Thyroid gland (tissue), 4 donors: Measurements from ENCODE around the gene SKA3. TPM values are rescaled to one million over a fixed set of nuclear protein-coding genes. Genes with fewer than 3 reads are reported as not detected.
A peak's percentile ranks its signal among the peaks of the same experiment; 100 is the strongest.
"Not testable (repeated sequence)": the region's sequence is repeated elsewhere in the genome, so short reads cannot be mapped to it uniquely, and the experiment has no call there.

ENCODE experiments used
- DNase-seq, 2 donors: peaks; one replicate each; pipeline ENCODE4 v3.0.0-alpha.2; 2019
- H3K27ac ChIP-seq, 3 donors: fragments of 200-600 bp; sonication (generic); 1 replicate in 2 of 3; 2 replicates in 1 of 3; pipeline ENCODE4 v1.5.1; 2016 to 2019; ENCODE audit warnings: mild to moderate bottlenecking in 1 of 3, moderate library complexity in 1 of 3
- H3K27me3 ChIP-seq: fragments of 200-600 bp; sonication (generic); one replicate; pipeline ENCODE4 v1.5.1; 2019
- H3K36me3 ChIP-seq, 2 donors: fragments of 200-600 bp; sonication (generic); one replicate each; pipeline ENCODE4 v1.5.1; 2016 to 2019
- H3K4me1 ChIP-seq, 2 donors: fragments of 200-600 bp; sonication (generic); one replicate each; pipeline ENCODE4 v1.5.1; 2017 to 2019
- H3K4me3 ChIP-seq, 3 donors: fragments of 200-600 bp; sonication (generic); replicated peaks in 1 of 3; 1 replicate in 2 of 3; 2 replicates in 1 of 3; pipeline ENCODE4 v1.5.1; 2016; ENCODE audit warnings: mild to moderate bottlenecking in 1 of 3
- H3K9me3 ChIP-seq: fragments of 200-600 bp; sonication (generic); one replicate; pipeline ENCODE4 v1.5.1; 2017
- POLR2A ChIP-seq, 2 donors: fragments of 450-650 bp; IDR thresholded peaks; one replicate each; pipeline ENCODE4 v1.6.1; 2017; ENCODE audit warnings: antibody characterized with exemption in 2 of 2, mild to moderate bottlenecking in 2 of 2, moderate library complexity in 1 of 2
- WGBS, 2 donors: methylation state at CpG; one replicate each; pipeline ENCODE4 v1.1.5; 2017; 5-methylcytosine and 5-hydroxymethylcytosine counted together
- intact Hi-C: fragments of 100-400 bp; cut with DNase I; formaldehyde crosslinking; loops from one replicate; pipeline ENCODE4 v1.15.1; 2023
- total RNA-seq, 4 donors: library from RNA; depleted of rRNA; stranded (reverse); fragments of >200 nt; gene quantifications; one replicate each; pipeline ENCODE4 v1.2.3, GENCODE V29; 2016
- TF ChIP-seq, protein P1 (sequence below), 6 experiments: fragments of 200-600 bp in 3 of 6; fragments of 450-650 bp in 3 of 6; sonication (generic) in 3 of 6; IDR thresholded peaks; one replicate each; pipeline ENCODE4 v1.5.1; 2016 to 2019; ENCODE audit warnings: antibody characterized with exemption in 6 of 6, mild to moderate bottlenecking in 2 of 6, inconsistent platforms in 1 of 6, moderate library complexity in 1 of 6

Gene SKA3
- total RNA-seq, result 1 to 10 TPM in 2 of 4 donors, not detected in 2; 1.3 to 1.4 TPM

DNA sequence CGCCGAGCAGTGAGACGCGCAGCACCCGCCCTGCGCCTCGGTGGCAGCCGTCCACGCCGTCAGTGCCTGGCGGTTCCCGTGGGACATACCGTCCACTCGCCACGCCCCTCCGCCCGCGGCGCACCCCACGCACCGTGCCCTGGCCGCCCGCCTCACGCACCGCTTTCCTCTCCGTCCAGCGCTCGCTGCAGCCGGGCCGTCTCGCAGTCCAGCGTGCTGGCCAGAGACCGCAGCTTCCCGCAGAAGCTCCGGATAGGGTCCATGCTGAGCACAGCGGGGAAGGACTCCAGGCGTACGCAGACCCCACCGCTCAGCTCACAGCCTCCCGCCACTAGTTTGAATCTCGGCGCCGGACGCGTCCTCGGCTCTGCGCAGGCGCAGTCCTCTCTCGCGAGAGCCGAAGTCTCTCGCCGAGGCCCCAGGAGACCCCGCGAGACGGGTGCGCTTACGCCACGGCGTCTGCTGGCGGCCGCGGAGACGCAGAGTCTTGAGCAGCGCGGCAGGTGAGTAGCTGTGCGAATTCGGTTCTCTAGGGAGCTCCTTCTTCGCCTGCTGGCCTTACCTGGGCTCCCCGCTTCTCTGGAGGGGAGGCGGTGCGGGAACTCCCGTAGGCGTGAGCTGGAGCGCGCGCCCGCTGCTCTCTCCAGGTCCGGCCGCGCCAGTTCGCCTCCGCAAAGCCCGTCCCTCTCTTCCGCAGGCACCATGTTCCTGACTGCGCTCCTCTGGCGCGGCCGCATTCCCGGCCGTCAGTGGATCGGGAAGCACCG, at the start of gene SKA3, which contains the start of gene MRPL57:
Gene SKA3, minus strand, starts transcription at position 338 of the 767 bp plus-strand sequence. Its CDS starts 75 bp downstream, at position 263.
Gene MRPL57, plus strand, starts transcription at position 444 of the 767 bp plus-strand sequence. Its CDS starts 259 bp downstream, at position 703.
- H3K27ac ChIP-seq, result peak within 1 kb of the TSS; percentile 86 to 97 (median 94)
- peak; percentile 93 to 94 for DNase-seq
- H3K36me3 ChIP-seq, result no peaks in the 10 kb centered on the region
- peak within 1 kb of the TSS; percentile 24 to 76 (median 72) for H3K4me3 ChIP-seq
- peaks cover 6 to 16% of the 10 kb centered on the region in 2 donors for H3K4me1 ChIP-seq
- no peaks in the 10 kb centered on the region for H3K9me3 ChIP-seq
- no peaks in the 10 kb centered on the region for H3K27me3 ChIP-seq
- WGBS, 2 donors, result 0 to 10% methylated on average over 27 to 41 of the region's 93 CpGs
- TF ChIP-seq POLR2A (IDR thresholded peaks at IDR 0.05), result peak; percentile 51 to 96
- TF ChIP-seq, protein P1, sequence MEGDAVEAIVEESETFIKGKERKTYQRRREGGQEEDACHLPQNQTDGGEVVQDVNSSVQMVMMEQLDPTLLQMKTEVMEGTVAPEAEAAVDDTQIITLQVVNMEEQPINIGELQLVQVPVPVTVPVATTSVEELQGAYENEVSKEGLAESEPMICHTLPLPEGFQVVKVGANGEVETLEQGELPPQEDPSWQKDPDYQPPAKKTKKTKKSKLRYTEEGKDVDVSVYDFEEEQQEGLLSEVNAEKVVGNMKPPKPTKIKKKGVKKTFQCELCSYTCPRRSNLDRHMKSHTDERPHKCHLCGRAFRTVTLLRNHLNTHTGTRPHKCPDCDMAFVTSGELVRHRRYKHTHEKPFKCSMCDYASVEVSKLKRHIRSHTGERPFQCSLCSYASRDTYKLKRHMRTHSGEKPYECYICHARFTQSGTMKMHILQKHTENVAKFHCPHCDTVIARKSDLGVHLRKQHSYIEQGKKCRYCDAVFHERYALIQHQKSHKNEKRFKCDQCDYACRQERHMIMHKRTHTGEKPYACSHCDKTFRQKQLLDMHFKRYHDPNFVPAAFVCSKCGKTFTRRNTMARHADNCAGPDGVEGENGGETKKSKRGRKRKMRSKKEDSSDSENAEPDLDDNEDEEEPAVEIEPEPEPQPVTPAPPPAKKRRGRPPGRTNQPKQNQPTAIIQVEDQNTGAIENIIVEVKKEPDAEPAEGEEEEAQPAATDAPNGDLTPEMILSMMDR (IDR thresholded peaks at IDR 0.05), result peak in 3 of 6 experiments; percentile 29 to 50 (median 36)
- intact Hi-C loops, result loop anchor here (5.0 to 10.0 kb wide), 2 partner anchors 118 to 301 kb away; no protein-coding TSS in a partner anchor

DNA sequence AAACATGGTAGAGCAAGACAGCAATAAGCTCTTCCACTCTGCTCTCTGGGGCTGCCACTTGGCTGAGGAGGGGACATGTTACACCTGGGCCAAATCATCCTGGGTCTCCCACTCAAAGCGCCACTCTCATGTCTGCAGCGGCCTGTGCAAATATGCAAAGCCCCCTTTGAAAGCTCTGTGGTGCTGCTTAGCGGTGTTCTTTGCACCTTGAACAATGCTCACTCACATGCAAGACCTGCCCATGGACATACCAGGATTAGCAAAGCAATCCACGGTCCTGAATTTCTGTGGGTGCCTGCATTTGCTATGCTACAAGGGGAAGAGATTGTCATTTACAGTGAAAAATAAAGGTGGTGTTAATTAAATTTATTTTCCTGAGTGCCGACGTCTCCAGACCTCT, 48.7 kb upstream of the SKA3 start:
- no peaks in the 10 kb centered on the region for H3K27me3 ChIP-seq
- intact Hi-C loops, result no loop called here
- DNase-seq, result no peak
- WGBS, 2 donors, result 58 to 67% methylated on average over 6 of the region's 6 CpGs
- H3K27ac ChIP-seq, result no peak overlapping the region
- no peaks in the 10 kb centered on the region for H3K36me3 ChIP-seq
- H3K4me1 ChIP-seq, result no peaks in the 10 kb centered on the region
- no peaks in the 10 kb centered on the region for H3K9me3 ChIP-seq
- H3K4me3 ChIP-seq, result no peak overlapping the region
- TF ChIP-seq, protein P1 (IDR thresholded peaks at IDR 0.05), result no peak
- no peak for TF ChIP-seq POLR2A (IDR thresholded peaks at IDR 0.05)

DNA sequence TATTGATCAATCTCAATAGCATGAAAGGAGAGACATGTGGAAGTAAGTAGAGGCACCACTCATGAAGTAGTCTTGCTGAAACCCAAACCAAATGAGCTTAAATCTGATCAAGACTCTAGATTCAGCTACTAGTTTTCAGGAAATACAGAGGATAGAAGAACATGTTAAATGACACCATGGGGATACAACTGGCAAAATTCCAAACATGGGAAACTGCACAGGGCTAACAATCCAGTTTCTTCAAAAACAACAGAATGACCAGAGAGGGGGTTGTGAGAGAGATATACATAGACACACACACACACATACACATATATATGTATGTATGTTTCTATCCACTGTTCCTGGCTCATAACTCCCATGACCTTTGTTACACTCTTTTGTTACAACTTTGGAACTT, 44.9 kb upstream of the SKA3 start:
- Histone ChIP-seq H3K27ac (no peak overlapping the region), H3K4me1 (peaks cover 0 to 11% of the 10 kb centered on the region in 2 donors), H3K27me3 (no peaks in the 10 kb centered on the region), H3K36me3 (no peaks in the 10 kb centered on the region), H3K4me3 (no peak overlapping the region), H3K9me3 (no peaks in the 10 kb centered on the region)
- no peak for TF ChIP-seq POLR2A (IDR thresholded peaks at IDR 0.05)
- TF ChIP-seq, protein P1 (IDR thresholded peaks at IDR 0.05), result no peak
- intact Hi-C loops, result no loop called here
- DNase-seq, result no peak

DNA sequence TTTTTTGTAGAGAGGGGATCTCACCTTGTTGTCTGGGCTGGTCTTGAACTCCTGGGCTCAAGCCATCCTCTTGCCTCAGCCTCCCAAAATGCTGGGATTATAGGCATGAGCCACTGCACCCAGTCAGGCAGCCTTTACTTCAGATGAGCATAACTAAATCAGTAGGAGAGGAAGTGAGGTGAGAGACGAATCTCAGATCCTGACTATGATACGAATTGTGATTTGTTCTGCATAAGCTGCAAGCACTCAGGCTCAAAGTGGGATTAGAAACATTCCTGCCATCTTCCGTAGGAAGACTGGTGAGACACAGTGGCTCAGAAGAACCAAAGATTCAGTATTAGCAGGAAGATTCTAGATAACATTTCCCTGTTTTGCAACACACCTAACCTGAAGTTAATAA, 43.4 kb upstream of the SKA3 start:
- H3K9me3 ChIP-seq, intact Hi-C loops, H3K27me3 ChIP-seq, H3K27ac ChIP-seq, DNase-seq, H3K4me3 ChIP-seq, H3K36me3 ChIP-seq: not testable (repeated sequence)
- peaks cover 0 to 11% of the 10 kb centered on the region in 2 donors for H3K4me1 ChIP-seq
- WGBS, 2 donors, result 51 to 72% methylated on average over 3 of the region's 3 CpGs

DNA sequence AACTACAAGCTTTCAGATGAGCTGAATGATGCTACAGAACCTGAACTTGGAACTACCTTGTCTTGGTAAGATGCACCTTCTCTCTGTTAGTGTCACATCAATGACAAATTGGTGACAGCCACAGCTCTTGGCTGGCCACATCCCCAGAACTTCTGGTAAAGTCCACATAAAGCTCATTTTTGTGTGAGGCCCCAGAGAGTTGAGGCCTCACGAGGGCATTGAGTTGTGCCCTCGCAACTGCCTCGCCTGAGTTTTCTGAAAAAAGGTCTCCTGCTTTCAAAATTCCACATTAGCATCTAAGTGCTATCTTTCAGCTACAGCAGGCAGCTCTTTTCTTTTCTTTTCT, 42.7 kb upstream of the SKA3 start:
- Histone ChIP-seq H3K27me3 (no peaks in the 10 kb centered on the region), H3K36me3 (no peaks in the 10 kb centered on the region), H3K9me3 (no peaks in the 10 kb centered on the region), H3K4me3 (no peak overlapping the region), H3K27ac (no peak overlapping the region), H3K4me1 (peaks cover 0 to 11% of the 10 kb centered on the region in 2 donors)
- DNase-seq, result no peak
- WGBS, 2 donors, result 71 to 87% methylated on average over 3 of the region's 3 CpGs
- TF ChIP-seq, protein P1 (IDR thresholded peaks at IDR 0.05), result no peak
- no peak for TF ChIP-seq POLR2A (IDR thresholded peaks at IDR 0.05)
- intact Hi-C loops, result no loop called here
